ENCODE results near the gene GRIN3B.

The GRIN3B gene

DNA sequence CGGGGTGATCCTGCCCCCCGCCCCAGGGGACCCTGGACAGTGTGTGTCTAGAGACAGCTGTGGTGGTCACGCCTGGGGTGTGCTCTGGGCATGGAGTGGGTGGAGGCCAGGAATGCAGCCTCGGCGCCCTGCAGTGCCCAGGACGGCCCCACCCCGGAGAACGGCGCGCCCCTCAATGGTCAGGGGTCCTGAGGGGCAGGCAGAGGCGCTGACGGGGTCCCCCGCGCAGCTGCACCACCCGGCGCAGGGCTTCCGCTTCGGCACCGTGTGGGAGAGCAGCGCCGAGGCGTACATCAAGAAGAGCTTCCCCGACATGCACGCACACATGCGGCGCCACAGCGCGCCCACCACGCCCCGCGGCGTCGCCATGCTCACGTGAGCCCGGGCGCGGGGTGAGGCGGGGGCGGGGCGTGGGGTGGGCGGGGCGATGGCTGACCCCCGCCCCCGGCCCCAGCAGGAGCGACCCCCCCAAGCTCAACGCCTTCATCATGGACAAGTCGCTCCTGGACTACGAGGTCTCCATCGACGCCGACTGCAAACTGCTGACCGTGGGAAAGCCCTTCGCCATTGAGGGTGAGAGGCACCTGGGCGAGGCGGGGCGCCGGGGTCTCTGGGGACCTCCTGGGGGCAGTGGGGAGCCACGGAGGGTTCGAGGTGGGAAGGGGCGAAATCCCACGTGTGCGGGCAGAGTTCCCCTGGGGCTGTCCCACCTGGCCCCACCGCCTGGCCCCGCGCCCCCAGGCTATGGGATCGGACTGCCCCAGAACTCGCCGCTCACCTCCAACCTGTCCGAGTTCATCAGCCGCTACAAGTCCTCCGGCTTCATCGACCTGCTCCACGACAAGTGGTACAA lies 7.4 kb downstream of the GRIN3B start:
- no peak for DNase-seq (ENCODE audit: low read depth in 2 of 2)

DNA sequence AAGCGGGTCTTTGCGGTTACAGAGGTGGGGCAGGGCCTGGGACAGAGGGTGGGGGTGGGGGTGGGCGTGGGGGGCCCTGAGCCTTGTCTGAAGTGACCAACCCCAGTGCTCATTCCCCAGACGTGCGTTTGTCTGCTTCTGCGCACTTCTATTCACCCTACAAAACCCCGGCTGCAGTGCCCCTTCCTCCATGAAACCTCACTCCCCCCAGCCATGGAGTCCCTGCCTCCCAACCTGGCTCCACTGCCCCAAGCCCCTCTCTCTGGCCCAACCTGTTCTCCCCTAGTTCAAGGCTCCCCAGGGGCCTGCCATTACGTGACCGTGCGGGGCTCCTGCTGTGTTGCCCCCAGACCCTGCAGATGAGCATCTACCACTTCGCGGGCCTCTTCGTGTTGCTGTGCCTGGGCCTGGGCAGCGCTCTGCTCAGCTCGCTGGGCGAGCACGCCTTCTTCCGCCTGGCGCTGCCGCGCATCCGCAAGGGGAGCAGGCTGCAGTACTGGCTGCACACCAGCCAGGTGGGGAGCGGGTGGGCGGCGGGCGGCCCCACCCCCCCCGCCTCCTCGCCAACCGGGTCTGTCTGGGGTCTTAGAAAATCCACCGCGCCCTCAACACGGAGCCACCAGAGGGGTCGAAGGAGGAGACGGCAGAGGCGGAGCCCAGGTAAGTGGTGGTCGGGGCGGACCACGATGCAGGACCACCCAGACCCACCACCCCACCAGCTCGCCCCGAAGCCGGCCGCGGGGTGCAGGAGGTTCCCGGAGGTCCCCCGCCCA lies 8.2 kb downstream of the GRIN3B start:
- DNase-seq (ENCODE audit: low read depth in 2 of 2), result no peak

DNA sequence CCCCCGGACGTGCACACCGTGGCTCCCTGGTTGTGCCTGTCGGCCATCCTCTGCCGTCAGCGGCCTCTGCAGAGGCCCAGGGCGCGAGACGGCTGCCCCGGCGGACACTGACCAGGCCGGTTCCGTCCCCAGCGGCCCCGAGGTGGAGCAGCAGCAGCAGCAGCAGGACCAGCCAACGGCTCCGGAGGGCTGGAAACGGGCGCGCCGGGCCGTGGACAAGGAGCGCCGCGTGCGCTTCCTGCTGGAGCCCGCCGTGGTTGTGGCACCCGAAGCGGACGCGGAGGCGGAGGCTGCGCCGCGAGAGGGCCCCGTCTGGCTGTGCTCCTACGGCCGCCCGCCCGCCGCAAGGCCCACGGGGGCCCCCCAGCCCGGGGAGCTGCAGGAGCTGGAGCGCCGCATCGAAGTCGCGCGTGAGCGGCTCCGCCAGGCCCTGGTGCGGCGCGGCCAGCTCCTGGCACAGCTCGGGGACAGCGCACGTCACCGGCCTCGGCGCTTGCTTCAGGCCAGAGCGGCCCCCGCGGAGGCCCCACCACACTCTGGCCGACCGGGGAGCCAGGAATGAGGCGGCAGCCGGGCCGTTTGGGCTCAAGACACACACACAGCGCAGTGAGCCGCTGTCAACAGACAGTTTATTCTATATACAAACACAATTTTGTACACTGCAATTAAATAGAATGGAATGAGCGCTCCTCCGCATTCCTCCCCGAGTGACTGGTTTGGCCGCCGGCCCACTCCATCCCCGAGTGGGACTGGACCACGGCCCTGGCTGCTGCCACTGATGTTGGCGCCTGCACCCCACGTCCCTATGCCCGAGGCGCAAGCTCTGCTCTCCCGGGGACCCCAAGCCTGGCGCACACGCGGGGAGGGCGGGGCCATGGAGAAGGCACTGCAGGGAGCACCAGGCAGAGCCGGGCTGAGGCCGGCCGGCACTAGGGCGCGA lies 9.1 kb downstream of the GRIN3B start:
- DNase-seq (ENCODE audit: low read depth in 2 of 2), result no peak

DNA sequence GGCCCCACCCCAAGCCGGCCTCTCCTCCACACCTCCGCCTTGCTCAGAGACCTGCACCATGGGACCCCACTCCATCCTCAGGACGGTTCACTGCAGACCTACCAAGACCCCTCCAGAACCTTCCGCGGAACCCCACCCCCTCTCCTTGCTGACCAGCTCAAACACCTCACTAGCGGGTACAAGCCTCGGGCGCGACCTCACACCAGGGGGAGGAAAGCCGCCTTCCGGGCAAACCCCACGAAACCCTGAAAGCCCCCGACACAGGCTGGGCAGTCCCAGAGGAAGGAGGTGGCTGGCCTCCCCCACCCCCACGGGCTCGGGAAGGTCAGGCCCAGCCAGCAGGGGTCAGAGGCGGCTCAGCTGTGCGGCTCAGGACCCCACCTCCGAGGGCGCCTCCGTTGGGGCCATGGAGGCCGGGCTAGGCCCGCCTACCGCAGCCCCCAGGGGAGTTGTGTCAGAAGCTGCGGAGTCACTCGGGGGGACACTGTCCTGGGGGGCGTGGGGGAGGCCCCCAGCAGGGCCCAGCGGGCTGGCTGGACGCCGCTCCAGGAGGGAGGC lies 9.8 kb downstream of the GRIN3B start:
- no peak for DNase-seq (ENCODE audit: low read depth in 2 of 2)

DNA sequence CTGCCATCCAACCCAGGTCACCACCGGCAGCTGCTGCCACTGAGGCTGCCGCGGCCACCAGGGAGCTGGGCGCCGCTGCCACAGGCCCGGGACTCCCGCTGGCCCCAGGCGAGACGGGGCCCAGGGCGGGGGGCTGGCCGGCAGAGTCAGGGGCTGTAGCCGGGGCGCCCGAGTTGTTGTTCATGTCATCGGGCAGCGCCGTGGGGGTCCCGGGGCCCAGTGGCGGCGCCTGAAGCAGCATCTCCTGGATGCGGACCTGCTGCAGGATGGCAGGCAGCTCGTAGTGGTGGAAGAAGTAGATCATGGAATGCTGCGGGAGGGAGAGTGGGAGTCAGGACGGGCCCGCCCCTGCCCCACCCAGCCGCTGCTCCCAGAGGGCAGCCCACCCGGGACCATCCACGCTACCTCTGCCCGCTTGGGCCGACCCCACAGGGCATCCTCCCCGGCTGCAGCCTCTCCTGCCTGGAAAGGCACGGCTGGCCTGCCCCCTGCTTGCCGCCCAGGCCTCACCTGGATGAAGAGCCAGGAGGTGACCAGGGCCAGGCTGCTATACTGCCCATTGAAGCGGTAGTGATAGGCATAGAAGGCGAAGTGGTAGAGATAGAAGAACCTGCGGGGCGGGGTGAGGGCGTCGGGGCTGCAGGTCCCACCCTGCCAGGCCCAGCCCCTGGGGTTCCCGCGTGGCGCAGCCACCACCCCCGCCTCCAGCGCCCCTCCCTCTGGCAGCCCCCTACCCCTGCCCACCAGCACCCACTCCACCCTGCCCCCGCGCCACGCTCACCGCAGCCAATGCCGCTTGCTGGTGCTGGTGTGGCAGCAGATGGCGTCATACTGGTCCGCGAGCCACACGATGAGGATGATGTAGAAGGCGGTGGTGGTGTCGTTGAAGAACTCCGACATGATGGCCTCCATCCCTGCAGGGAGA lies 10.6 kb downstream of the GRIN3B start:
- DNase-seq (ENCODE audit: low read depth in 2 of 2), result no peak

DNA sequence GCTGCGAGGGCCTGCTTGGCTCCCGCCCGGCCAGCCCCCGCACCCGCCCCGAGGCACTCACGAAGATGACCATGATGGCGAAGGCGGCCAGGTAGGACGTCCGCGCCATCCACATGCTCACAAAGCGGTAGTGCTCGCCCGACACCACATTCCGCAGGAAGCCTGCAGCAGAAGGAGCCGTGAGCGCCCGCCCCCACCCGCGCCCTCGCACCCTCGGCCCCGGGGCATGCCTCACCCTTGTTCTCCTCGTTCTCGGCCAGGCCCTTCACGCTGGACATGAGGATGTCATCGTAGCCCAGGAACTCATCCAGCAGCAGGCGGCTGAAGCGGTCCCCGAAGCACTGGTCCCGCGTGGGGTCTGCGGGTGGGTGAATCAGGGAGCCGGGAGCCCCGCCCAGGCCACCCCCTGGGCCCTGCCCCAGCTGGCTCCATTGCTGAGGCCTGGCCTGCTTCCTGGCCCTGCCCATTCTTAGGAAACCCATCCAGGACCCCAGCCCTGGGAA lies 11.7 kb downstream of the GRIN3B start:
- DNase-seq (ENCODE audit: low read depth in 2 of 2), result no peak

DNA sequence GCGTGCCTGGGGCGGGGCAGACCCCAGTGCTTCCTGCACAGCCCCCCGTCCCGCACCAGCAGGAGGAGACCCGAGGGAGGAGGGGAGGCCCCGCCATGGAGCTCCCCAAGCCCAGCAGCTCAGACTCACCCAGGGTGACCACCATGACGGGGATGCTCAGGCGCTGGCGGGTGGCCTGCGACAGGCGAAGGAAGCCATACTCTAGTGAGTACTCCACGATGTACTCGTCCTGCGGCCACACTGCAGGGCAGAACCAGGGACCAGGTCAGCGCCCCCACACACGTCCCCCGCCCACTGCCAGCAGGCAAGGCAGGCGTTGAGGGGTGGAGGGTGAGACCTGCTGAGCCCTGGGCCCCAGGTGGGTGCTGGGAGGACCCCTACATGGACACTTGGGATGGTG lies 12.1 kb downstream of the GRIN3B start:
- DNase-seq (ENCODE audit: low read depth in 2 of 2), result no peak

DNA sequence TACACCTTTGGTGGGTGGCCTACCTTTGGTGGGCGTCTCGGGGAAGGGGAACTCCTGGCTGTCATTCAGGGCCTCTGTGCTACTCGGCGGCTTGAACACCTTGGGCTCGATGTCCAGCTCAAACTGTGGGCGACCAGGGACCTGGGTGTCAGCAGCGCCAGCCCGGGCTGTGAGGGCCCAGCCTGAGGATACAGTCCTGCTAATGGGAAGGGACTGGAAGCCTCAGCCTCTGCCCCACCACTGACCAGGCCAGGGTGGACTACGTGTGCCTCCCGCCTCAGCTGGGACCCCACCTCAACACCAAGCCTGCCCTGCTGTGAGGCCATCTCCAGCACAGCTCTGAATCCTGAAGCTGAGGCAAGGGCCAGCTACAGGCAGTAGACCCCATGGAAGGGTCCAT lies 13.0 kb downstream of the GRIN3B start:
- DNase-seq (ENCODE audit: low read depth in 2 of 2), result no peak

DNA sequence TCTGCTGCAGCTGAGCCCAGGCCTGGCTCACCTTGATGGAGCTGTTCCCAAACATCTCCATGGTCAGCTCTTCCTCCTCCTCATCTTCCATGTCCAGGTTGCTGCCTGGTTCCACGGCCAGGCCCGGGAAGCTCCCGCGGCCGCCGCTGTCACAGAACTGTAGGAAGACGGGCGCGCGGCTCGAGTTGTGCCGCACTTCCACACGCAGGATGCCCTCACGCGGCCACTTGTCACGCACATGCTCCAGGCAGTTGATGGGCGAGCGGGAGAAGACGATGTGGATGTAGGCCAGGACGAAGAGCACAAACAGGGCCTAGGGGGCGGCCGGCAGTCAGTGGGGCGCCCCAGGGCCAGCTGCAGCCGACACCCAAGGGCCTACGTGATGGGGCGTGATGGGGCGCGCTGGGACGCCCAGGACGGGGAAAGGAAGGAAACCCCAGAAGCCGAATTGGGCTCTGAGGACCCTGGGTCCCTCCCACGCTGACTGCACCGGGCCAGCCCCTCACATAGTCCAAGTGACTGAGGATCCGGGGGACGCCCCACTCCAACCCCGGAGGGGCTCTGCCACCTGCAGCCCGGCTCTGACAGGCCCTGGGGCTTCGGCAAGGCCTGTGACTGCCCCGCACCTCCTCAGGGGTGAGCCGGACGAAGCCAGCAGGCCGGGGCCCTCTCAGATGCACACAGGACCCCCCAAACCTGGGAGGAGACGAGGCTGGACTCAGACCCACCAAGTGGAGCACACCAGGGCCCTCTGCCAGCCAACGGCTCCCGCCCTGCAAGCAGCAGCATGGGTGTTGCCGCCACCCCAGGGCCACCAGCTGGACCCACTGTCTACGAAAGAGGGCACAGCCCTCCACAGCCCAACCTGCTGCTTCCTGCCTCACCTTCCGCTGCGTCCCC lies 14.2 kb downstream of the GRIN3B start:
- DNase-seq (ENCODE audit: low read depth in 2 of 2), result no peak

DNA sequence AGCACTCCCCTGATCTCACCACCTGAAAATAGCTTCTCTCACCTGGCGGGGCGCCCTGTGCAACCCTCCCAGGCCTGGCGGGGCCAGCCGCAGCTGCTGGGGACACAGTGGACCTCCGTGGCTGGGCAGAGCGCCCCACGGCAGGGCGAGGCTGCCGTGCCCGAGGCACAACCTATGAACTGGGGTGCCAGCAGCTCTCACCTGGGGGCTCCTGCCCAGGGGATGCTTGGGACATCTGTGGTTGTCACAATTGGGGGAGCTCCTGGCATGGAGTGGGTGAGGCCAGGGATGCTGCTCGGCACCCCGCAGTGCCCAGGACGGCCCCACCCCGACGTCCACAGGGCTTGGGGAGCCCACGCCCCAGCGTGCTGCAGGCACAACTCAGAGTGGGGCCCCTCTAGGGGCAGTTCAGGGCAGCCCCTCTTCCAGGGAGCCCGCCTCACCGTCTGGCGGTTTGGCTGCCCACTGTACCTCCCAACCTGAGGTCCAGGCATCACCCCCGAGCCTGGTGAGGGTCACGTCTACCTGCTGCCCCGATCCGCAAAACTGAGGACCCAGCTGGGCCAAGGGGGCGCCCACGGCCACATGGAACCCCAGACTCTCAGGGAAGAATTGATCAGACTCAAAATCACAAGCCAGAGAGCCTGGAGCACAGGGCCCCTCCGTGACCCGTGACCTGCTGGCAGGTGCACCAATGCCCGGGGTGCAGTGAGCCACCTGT lies 15.0 kb downstream of the GRIN3B start:
- DNase-seq (ENCODE audit: low read depth in 2 of 2), result no peak

DNA sequence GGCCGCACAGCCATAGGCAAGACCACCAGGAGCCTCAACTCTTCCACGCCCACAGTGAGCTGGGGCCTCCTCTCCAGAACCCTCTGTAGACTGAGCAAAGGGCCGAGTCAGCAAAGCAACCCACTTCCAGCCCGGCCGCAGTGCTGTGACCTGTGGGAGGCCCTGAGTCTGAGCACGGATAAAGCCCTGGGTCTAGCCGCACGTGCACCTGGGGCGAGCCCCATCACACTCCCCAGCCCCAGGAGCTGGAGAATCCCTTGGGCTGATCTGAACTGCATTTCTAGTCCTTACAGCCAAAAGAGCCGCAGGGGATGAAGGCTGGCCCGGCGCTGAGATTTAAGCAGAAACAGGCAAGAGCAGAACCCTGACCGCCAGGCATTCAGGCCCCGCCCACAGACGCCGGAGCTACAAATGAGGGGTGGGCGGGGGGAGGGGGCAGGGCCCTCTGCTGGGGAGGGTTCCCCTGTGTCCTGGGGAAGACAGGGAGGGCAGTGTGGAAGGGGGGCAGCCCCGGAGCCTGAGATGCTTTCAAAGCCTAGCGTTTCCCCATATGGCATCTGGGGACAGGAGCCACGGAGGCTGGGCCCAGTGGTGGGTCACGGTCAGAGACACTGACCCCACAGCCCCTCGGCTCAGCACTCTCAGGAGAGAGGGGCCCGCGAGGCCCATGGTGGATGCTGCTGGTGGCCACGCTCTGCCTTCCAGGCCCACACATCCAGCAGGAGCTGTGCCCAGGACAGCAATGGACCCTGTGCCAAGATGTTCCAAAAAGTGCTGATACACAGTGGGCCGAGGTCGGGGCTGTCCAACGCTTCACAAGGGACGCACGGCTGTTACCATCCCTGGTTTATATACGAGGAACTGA lies 15.8 kb downstream of the GRIN3B start:
- DNase-seq (ENCODE audit: low read depth in 2 of 2), result no peak

DNA sequence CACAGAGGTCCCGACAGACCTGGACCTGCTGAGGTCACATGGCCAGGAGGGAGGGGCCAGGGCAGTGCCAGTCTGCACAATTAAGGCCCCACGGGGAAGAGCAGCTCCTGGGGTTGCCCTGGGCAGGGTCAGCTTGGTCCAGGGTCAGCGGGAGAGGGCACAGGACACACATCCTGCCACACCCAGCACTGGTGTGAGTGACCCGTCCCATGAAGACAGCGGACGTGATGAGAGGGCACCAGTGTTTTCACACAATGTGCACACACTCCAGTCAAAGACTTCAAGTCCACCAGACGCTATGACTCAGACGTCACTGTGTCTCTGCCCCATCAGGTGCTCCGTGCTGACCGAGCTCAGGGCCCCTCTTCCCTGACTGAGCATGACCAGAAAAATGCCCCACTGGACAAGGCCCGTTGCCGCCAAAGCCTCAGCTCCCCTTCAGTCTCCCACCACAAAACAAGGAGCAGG lies 16.5 kb downstream of the GRIN3B start:
- DNase-seq (ENCODE audit: low read depth in 2 of 2), result no peak

DNA sequence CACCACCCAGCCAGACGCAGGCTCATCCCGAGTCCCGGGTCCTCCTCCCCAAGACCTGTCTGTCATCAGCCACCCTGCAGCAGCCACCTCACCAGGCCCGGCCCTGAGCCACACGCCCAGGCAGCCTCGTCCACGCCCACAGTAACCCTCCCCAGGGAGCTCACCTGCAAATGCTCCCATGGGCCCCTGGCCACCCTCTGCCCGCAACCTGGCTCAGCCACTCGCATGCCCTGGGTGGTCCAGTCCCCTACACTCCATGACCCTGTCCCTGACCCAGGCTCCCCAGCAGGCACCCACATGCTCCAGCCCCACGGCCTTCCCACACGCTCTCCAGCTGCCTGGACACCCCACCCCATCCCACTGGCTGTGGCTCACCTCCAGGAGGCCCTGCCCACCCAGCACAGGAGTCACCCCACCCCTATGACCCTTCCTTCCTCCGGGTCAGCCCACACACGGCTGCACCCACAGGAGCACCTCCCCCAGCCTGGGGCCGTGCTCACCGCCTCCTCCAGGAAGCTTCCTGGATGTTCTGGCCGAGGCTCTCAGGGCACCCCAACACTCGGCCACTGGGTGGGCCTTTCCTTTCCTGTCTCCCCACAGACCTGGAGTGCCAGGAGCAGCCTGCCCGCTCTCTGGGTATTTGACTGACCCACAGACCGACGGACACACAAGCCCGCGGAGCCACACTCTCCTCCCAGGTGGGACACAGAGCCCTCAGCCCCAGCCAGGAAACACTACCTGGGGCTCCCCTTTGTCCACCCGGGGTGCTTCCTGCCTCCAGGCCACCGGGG lies 17.1 kb downstream of the GRIN3B start:
- DNase-seq (ENCODE audit: low read depth in 2 of 2), result no peak

DNA sequence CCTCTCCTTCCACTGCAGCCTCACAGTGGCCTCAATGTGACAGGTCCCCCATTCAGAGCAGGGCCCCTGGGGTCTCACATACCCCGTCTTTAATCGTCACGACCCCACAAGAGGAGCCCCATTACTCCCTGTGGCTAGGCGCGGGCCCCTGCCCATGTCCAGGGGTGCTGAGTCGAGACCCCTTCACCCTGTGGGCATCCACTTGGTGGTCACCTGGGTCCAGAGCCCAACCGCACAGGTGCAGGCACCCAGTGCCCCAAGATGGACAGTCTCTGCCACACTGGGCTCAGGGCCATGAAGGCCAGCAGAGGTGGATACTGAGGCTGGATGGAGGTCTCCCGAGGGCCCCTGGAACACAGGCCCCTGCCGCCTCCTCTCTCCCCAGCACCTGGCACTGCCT lies 17.7 kb downstream of the GRIN3B start:
- DNase-seq (ENCODE audit: low read depth in 2 of 2), result no peak

DNA sequence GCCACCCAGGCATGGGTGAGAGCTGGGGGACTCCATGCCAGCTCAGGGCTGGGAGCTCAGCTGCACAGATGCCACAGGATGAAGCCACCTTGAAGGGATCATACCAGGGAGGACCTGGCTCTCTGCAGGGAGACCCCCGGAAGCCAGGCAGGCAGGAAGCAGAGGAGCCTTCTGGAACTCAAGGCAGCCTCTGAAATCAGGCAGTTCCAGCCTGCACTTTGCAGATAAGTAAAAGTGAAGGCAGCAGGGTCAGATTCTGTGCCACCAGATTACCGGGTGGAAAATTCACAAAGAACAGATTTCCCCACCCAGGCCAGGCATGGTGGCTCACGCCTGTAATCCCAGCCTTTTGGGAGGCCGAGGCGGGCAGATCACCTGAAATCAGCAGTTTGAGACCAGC lies 18.2 kb downstream of the GRIN3B start:
- DNase-seq (ENCODE audit: low read depth in 2 of 2), result no peak

DNA sequence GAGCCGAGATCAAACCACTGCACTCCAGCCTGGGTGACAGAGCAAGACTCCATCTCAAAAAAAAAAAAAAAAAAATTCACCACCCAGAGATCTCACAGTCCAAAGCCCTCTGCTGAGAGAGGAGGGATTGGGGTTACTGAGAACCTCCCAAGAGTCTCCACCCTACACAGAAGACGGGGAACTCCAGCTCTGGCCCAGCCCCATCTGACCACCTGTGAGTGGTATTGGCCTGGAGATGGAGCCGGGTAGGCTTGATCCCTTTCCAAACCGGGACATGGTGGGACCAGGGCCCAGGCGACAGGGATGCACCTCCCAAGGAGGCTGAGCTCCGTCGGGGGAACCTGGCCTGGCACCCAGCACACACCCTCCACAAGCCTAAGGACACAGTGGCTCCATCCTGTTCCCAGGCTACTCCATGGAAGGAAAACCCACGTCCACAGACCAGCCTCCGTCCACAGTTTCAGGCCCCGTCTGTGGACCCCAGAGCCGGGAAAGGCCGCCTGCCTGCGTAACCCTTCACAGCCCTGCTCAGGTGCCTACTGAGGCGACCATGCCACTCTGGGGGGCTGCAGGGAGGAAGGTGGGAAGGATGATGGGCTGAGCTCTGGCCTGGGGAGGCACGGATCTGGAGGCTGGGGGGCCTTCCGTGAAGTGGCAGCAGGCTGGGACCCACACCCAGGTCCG lies 18.9 kb downstream of the GRIN3B start:
- DNase-seq (ENCODE audit: low read depth in 2 of 2), result no peak
